Measurements from ENCODE around the gene FBXL13.
A peak's percentile ranks its signal among the peaks of the same experiment; 100 is the strongest.

The FBXL13 gene

GRCh38 chr7:102875700-102876295, 198.8 kb downstream of the FBXL13 start:
- peak; percentile 36 for TF ChIP-seq CTCF (IDR thresholded peaks at IDR 0.05; ENCODE audit: low read depth, low read length, missing control alignments)
- Histone ChIP-seq H3K4me3 (ENCODE audit: low read depth, low read length) (no peak overlapping the region), H3K36me3 (replicated peaks) (no peaks in the 10 kb centered on the region), H3K27me3 (replicated peaks) (no peaks in the 10 kb centered on the region), H3K27ac (peak overlapping the region; percentile 100)
- DNase-seq: peak; percentile 99
- in situ Hi-C loops (cut with HindIII; ENCODE audit: low pct_ligation_motif_present, low sequenced_read_pairs): no loop called here

- no peak overlapping the region for H3K4me3 ChIP-seq (ENCODE audit: low read depth, low read length)
- DNase-seq: no peak
- TF ChIP-seq CTCF (IDR thresholded peaks at IDR 0.05; ENCODE audit: low read depth, low read length, missing control alignments): no peak
- no peaks in the 10 kb centered on the region for H3K36me3 ChIP-seq (replicated peaks)
- in situ Hi-C loops (cut with HindIII; ENCODE audit: low pct_ligation_motif_present, low sequenced_read_pairs): no loop called here
- H3K27me3 ChIP-seq (replicated peaks): no peaks in the 10 kb centered on the region
- H3K27ac ChIP-seq: peak overlapping the region; percentile 100
These were observed 199.6 kb downstream of the FBXL13 start for GRCh38 chr7:102874966-102875365.

- in situ Hi-C loops (cut with HindIII; ENCODE audit: low pct_ligation_motif_present, low sequenced_read_pairs): no loop called here
- no peak for TF ChIP-seq CTCF (IDR thresholded peaks at IDR 0.05; ENCODE audit: low read depth, low read length, missing control alignments)
- DNase-seq: peak; percentile 90
- Histone ChIP-seq H3K27ac (peak overlapping the region; percentile 100), H3K27me3 (replicated peaks) (no peaks in the 10 kb centered on the region), H3K4me3 (ENCODE audit: low read depth, low read length) (no peak overlapping the region), H3K36me3 (replicated peaks) (no peaks in the 10 kb centered on the region)
These were observed 200.3 kb downstream of the FBXL13 start for GRCh38 chr7:102874166-102874829.

GRCh38 chr7:102873470-102874165, 201.0 kb downstream of the FBXL13 start:
- no peak for DNase-seq
- Histone ChIP-seq H3K4me3 (ENCODE audit: low read depth, low read length) (no peak overlapping the region), H3K27ac (peak overlapping the region; percentile 100), H3K27me3 (replicated peaks) (no peaks in the 10 kb centered on the region), H3K36me3 (replicated peaks) (no peaks in the 10 kb centered on the region)
- in situ Hi-C loops (cut with HindIII; ENCODE audit: low pct_ligation_motif_present, low sequenced_read_pairs): no loop called here
- no peak for TF ChIP-seq CTCF (IDR thresholded peaks at IDR 0.05; ENCODE audit: low read depth, low read length, missing control alignments)

GRCh38 chr7:102872460-102872859, 202.1 kb downstream of the FBXL13 start:
- Histone ChIP-seq H3K27me3 (replicated peaks) (no peaks in the 10 kb centered on the region), H3K4me3 (ENCODE audit: low read depth, low read length) (no peak overlapping the region), H3K27ac (peak overlapping the region; percentile 100), H3K36me3 (replicated peaks) (no peaks in the 10 kb centered on the region)
- in situ Hi-C loops (cut with HindIII; ENCODE audit: low pct_ligation_motif_present, low sequenced_read_pairs): no loop called here
- no peak for TF ChIP-seq CTCF (IDR thresholded peaks at IDR 0.05; ENCODE audit: low read depth, low read length, missing control alignments)
- peak; percentile 98 for DNase-seq

Measured in brain microvascular endothelial cell (primary cell).